WTC11 (cell line): ENCODE data around the gene MYOZ3. TPM values are rescaled to one million over a fixed set of nuclear protein-coding genes. Genes with fewer than 3 reads are reported as not detected.

Experiments
- ATAC-seq: fragments of 200-7000 bp; cut with Tn5 transposase; 2 replicates; pipeline ENCODE4 v1.10.0; 2021; ENCODE audit warnings: mild to moderate bottlenecking, moderate library complexity
- CTCF ChIA-PET: fragments of 300-600 bp; sonication (Branson Sonifier 250); formaldehyde crosslinking; loops from one replicate; lab custom pipeline; 2021; ENCODE audit warnings: antibody characterized with exemption; lab: Charles Lee
- POLR2A ChIA-PET: fragments of 350-600 bp; sonication (Branson Sonifier 250); formaldehyde crosslinking; loops from one replicate; lab custom pipeline; 2021; ENCODE audit warnings: antibody characterized with exemption; lab: Charles Lee
- DNase-seq: peaks from one replicate; pipeline ENCODE4 v3.0.0; 2021; ENCODE audit warnings: low spot score
- H3K27ac Mint-ChIP-seq: 2 replicates; pipeline ENCODE4 v1.8.0; 2021; ENCODE audit warnings: mixed read lengths
- H3K27me3 Mint-ChIP-seq: 2 replicates; pipeline ENCODE4 v1.8.0; 2021; ENCODE audit warnings: low read depth, mild to moderate bottlenecking, moderate library complexity, mixed read lengths
- H3K36me3 Mint-ChIP-seq: 2 replicates; pipeline ENCODE4 v1.8.0; 2021; ENCODE audit warnings: mixed read lengths
- H3K4me1 Mint-ChIP-seq: 2 replicates; pipeline ENCODE4 v1.8.0; 2022; ENCODE audit warnings: mixed read lengths
- H3K4me3 Mint-ChIP-seq: 2 replicates; pipeline ENCODE4 v1.8.0; 2021; ENCODE audit warnings: mild to moderate bottlenecking, moderate library complexity, mixed read lengths
- H3K9me3 Mint-ChIP-seq: 2 replicates; pipeline ENCODE4 v1.8.0; 2021; ENCODE audit warnings: mixed read lengths
- AFF4 ChIP-seq: sonication (generic); formaldehyde crosslinking; IDR thresholded peaks from 2 replicates; pipeline ENCODE4 v1.8.1; 2023; ENCODE audit warnings: mild to moderate bottlenecking, missing genetic modification reagents, borderline replicate concordance
- ATF1 ChIP-seq: sonication (generic); formaldehyde crosslinking; IDR thresholded peaks from 2 replicates; pipeline ENCODE4 v1.8.1; 2023; ENCODE audit warnings: mild to moderate bottlenecking, moderate library complexity, missing genetic modification reagents
- CREB1 ChIP-seq: sonication (generic); formaldehyde crosslinking; IDR thresholded peaks from 2 replicates; pipeline ENCODE4 v1.8.0; 2023; ENCODE audit warnings: mild to moderate bottlenecking, missing genetic modification reagents
- ESRRA ChIP-seq: sonication (generic); formaldehyde crosslinking; IDR thresholded peaks from 2 replicates; pipeline ENCODE4 v1.8.1; 2022; ENCODE audit warnings: mild to moderate bottlenecking, missing genetic modification reagents, borderline replicate concordance
- FOXJ3 ChIP-seq: sonication (generic); formaldehyde crosslinking; IDR thresholded peaks from 2 replicates; pipeline ENCODE4 v1.9.0; 2021; ENCODE audit warnings: missing genetic modification reagents, mild to moderate bottlenecking, borderline replicate concordance
- FOXP1 ChIP-seq: sonication (generic); formaldehyde crosslinking; IDR thresholded peaks from 2 replicates; pipeline ENCODE4 v1.8.0; 2022; ENCODE audit warnings: missing genetic modification reagents, mild to moderate bottlenecking, moderate library complexity, borderline replicate concordance
- IRF2 ChIP-seq: sonication (generic); formaldehyde crosslinking; IDR thresholded peaks from 2 replicates; pipeline ENCODE4 v1.8.0; 2022; ENCODE audit warnings: low read depth, missing genetic modification reagents, borderline replicate concordance
- JAZF1 ChIP-seq: fragments of 250-450 bp; sonication (Bioruptor Pico); IDR thresholded peaks from 2 replicates; pipeline ENCODE4 v1.9.0; 2021; ENCODE audit warnings: moderate library complexity, mild to moderate bottlenecking, inconsistent platforms
- MAX ChIP-seq: sonication (generic); formaldehyde crosslinking; IDR thresholded peaks from 2 replicates; pipeline ENCODE4 v1.8.0; 2022; ENCODE audit warnings: mild to moderate bottlenecking, missing genetic modification reagents
- MXD4 ChIP-seq: fragments of 250-450 bp; sonication (Bioruptor Pico); IDR thresholded peaks from 2 replicates; pipeline ENCODE4 v1.8.0; 2021; ENCODE audit warnings: mild to moderate bottlenecking, moderate library complexity, borderline replicate concordance
- NR3C1 ChIP-seq: sonication (generic); formaldehyde crosslinking; conservative IDR thresholded peaks from 2 replicates; pipeline ENCODE4 v1.8.1; 2023; ENCODE audit warnings: low read depth, mild to moderate bottlenecking, missing genetic modification reagents
- OVOL2 ChIP-seq: fragments of 250-450 bp; sonication (Bioruptor Pico); IDR thresholded peaks from 2 replicates; pipeline ENCODE4 v1.9.0; 2021; ENCODE audit warnings: mild to moderate bottlenecking, borderline replicate concordance
- PREB ChIP-seq: sonication (generic); formaldehyde crosslinking; IDR thresholded peaks from 2 replicates; pipeline ENCODE4 v1.8.1; 2022; ENCODE audit warnings: mild to moderate bottlenecking, missing genetic modification reagents, moderate library complexity, borderline replicate concordance
- SMAD3 ChIP-seq: sonication (generic); formaldehyde crosslinking; IDR thresholded peaks from 2 replicates; pipeline ENCODE4 v1.8.0; 2022; ENCODE audit warnings: missing genetic modification reagents, mild to moderate bottlenecking, borderline replicate concordance
- SOX15 ChIP-seq: fragments of 250-450 bp; sonication (Bioruptor Pico); IDR thresholded peaks from 2 replicates; pipeline ENCODE4 v1.9.0; 2021; ENCODE audit warnings: mild to moderate bottlenecking
- SP1 ChIP-seq: sonication (generic); formaldehyde crosslinking; conservative IDR thresholded peaks from 2 replicates; pipeline ENCODE4 v1.8.1; 2022; ENCODE audit warnings: missing genetic modification reagents
- TP53 ChIP-seq: sonication (generic); formaldehyde crosslinking; IDR thresholded peaks from 2 replicates; pipeline ENCODE4 v1.8.1; 2023; ENCODE audit warnings: mild to moderate bottlenecking, missing genetic modification reagents
- ZMAT4 ChIP-seq: fragments of 250-450 bp; sonication (Bioruptor Pico); IDR thresholded peaks from 2 replicates; pipeline ENCODE4 v1.9.0; 2021; ENCODE audit warnings: mild to moderate bottlenecking
- ZNF425 ChIP-seq: fragments of 250-450 bp; sonication (Bioruptor Pico); conservative IDR thresholded peaks from 2 replicates; pipeline ENCODE4 v1.9.0; 2021; ENCODE audit warnings: mild to moderate bottlenecking
- ZNF532 ChIP-seq: fragments of 250-450 bp; sonication (Bioruptor Pico); IDR thresholded peaks from 2 replicates; pipeline ENCODE4 v1.9.0; 2021; ENCODE audit warnings: mild to moderate bottlenecking, borderline replicate concordance
- total RNA-seq: library from RNA; stranded (reverse); gene quantifications from 3 replicates; pipeline ENCODE4 v1.2.3, GENCODE V29; 2021

The MYOZ3 gene
- total RNA-seq, 1 experiment from 2014 or later, result 13.7 TPM

GRCh38 chr5:150640311-150641005 lies 20.6 kb upstream of the MYOZ3 start, which contains the start of gene SYNPO (continued):
- TF ChIP-seq ZNF532, result no peak
- no peak for TF ChIP-seq TP53 (CRISPR knock-in tag)
- no peak for TF ChIP-seq MAX
- no peak for TF ChIP-seq ZMAT4
- no peak for TF ChIP-seq MXD4 (CRISPR knock-in tag)
- TF ChIP-seq SMAD3 (CRISPR knock-in tag), result no peak
- no peak for TF ChIP-seq PREB (CRISPR knock-in tag)
- no peak for TF ChIP-seq SOX15 (CRISPR knock-in tag)
- TF ChIP-seq JAZF1, result no peak
- TF ChIP-seq ESRRA (CRISPR knock-in tag), result no peak
- TF ChIP-seq CREB1 (CRISPR knock-in tag), result no peak
- TF ChIP-seq, all 79 proteins: peak for 0

- H3K27ac Mint-ChIP-seq, result no peak overlapping the region
- no peak for DNase-seq
- peaks cover 43% of the 10 kb centered on the region for H3K4me1 Mint-ChIP-seq
- CTCF ChIA-PET, result interaction anchor here (0.7 to 1.0 kb wide), 2 partner anchors 15 to 27 kb away, joined by 3 to 5 read pairs; no protein-coding TSS in a partner anchor
- no peak for ATAC-seq
- H3K9me3 Mint-ChIP-seq, result no peaks in the 10 kb centered on the region
- no peak for TF ChIP-seq AFF4
- TF ChIP-seq FOXP1 (CRISPR knock-in tag), result no peak
- no peak for TF ChIP-seq OVOL2 (CRISPR knock-in tag)
- no peak for TF ChIP-seq MXD4 (CRISPR knock-in tag)
- TF ChIP-seq IRF2 (CRISPR knock-in tag), result no peak
- no peak for TF ChIP-seq NR3C1 (CRISPR knock-in tag)
- no peak for TF ChIP-seq ZNF425
- no peak for TF ChIP-seq SP1 (CRISPR knock-in tag)
- TF ChIP-seq ATF1 (CRISPR knock-in tag), result no peak
- TF ChIP-seq FOXJ3 (CRISPR knock-in tag), result no peak
- H3K4me3 Mint-ChIP-seq, result no peak overlapping the region
- H3K36me3 Mint-ChIP-seq, result no peaks in the 10 kb centered on the region
- H3K27me3 Mint-ChIP-seq, result no peaks in the 10 kb centered on the region
- POLR2A ChIA-PET, result no interaction called here
Measured at GRCh38 chr5:150641006-150641570, 20.0 kb upstream of the MYOZ3 start.
